ENCODE results near the gene BACH2.

DNA sequence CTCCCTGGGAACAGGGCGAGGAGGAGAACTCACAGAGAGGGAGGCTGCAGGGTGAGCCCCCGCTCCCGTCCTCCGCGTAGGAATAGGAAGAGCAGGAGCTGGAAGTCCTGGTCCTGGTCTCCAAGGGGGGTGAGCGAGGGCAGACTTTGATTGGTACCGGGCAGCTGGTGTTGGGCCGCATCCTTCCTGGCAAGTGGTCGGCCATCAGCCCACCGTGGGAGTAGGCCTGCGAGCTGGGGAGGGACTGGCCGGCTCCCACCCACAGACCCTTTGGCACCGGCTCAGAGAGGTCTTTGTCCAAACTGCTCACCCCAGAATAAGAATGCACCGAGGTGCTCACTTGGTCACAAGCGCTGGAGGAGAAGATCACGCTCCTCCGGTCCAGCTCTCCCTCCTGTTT, 346.2 kb downstream of the BACH2 start:
- TF ChIP-seq POLR2AphosphoS5 (IDR thresholded peaks at IDR 0.05; ENCODE audit: low read depth, low read length) = no peak
- no peak for TF ChIP-seq POLR2A (IDR thresholded peaks at IDR 0.05; ENCODE audit: low read depth, low read length)
- TF ChIP-seq TAF1 (IDR thresholded peaks at IDR 0.05; ENCODE audit: borderline replicate concordance, low read depth, low read length) = no peak

Data from GM12892 (cell line).